H1 (cell line): Measurements from ENCODE around the gene MORN4. TPM values are rescaled to one million over a fixed set of nuclear protein-coding genes. Genes with fewer than 3 reads are reported as not detected.

Experiments used
- CTCF ChIA-PET: fragments of 300-600 bp; sonication (Branson Sonifier 250); formaldehyde crosslinking; loops from one replicate; lab custom pipeline; 2021; ENCODE audit not compliant: partially characterized antibody; lab: Charles Lee
- POLR2A ChIA-PET: fragments of 300-600 bp; sonication (Branson Sonifier 250); formaldehyde crosslinking; loops from one replicate; lab custom pipeline; 2021; ENCODE audit warnings: inconsistent platforms; ENCODE audit not compliant: partially characterized antibody; lab: Charles Lee
- DNase-seq, 2 experiments: peaks; one replicate each; pipeline versions ENCODE4 v3.0.0 to v3.0.0-alpha.2; 2010 to 2022; ENCODE audit warnings: low spot score in 2 of 2, low read depth in 1 of 2, mixed read lengths in 1 of 2
- FAIRE-seq: peaks from 2 replicates; lab custom pipeline; 2011; peaks lifted over from hg19 to GRCh38; lab: Jason Lieb, UNC
- H2AFZ ChIP-seq: 2 replicates; pipeline ENCODE4 v1.8.1; 2012; ENCODE audit warnings: low read length, inconsistent platforms
- H2AK5ac ChIP-seq: 2 replicates; pipeline ENCODE4 v1.6.1; 2013; ENCODE audit warnings: low read depth, low read length
- H2BK120ac ChIP-seq: replicated peaks from 2 replicates; pipeline ENCODE3; 2013; ENCODE audit warnings: low read depth, low read length, inconsistent platforms
- H2BK12ac ChIP-seq: 2 replicates; pipeline ENCODE4 v1.6.1; 2013; ENCODE audit warnings: low read depth, low read length
- H2BK15ac ChIP-seq: 2 replicates; pipeline ENCODE4 v1.6.1; 2013; ENCODE audit warnings: low read length
- H2BK20ac ChIP-seq: 2 replicates; pipeline ENCODE4 v1.6.1; 2013; ENCODE audit warnings: low read length
- H2BK5ac ChIP-seq: 2 replicates; pipeline ENCODE4 v1.6.1; 2013; ENCODE audit warnings: low read depth, low read length
- H3K14ac ChIP-seq: 2 replicates; pipeline ENCODE4 v1.6.1; 2013; ENCODE audit warnings: inconsistent platforms; ENCODE audit not compliant: insufficient read length
- H3K18ac ChIP-seq: 2 replicates; pipeline ENCODE4 v1.6.1; 2013; ENCODE audit warnings: low read length; ENCODE audit errors: extremely low read depth
- H3K23ac ChIP-seq: 2 replicates; pipeline ENCODE4 v1.6.1; 2013; ENCODE audit warnings: inconsistent platforms; ENCODE audit not compliant: insufficient read length
- H3K23me2 ChIP-seq: 2 replicates; pipeline ENCODE4 v1.6.1; 2013; ENCODE audit warnings: low read depth, low read length
- H3K27ac ChIP-seq: 2 replicates; pipeline ENCODE4 v1.6.1; 2011; ENCODE audit warnings: low read depth, low read length, inconsistent platforms
- H3K27me3 ChIP-seq, 4 experiments: replicated peaks in 1 of 4; 1 replicate in 1 of 4; 2 replicates in 3 of 4; pipeline versions ENCODE4 v1.6.1 to v1.8.1; 2011 to 2013; ENCODE audit warnings: low read length in 3 of 4, mild to moderate bottlenecking in 3 of 4, inconsistent platforms in 2 of 4, mixed read lengths in 2 of 4, moderate library complexity in 1 of 4; ENCODE audit not compliant: control insufficient read depth in 3 of 4, insufficient read depth in 3 of 4; ENCODE audit errors: extremely low read depth in 1 of 4
- H3K36me3 ChIP-seq, 4 experiments: 2 replicates each; pipeline versions ENCODE4 v1.6.1 to v1.8.1; 2011 to 2013; ENCODE audit warnings: mild to moderate bottlenecking in 4 of 4, low read length in 3 of 4, moderate library complexity in 2 of 4, control low read depth in 1 of 4, inconsistent platforms in 1 of 4; ENCODE audit not compliant: insufficient read depth in 4 of 4, control insufficient read depth in 2 of 4
- H3K4ac ChIP-seq: replicated peaks from 2 replicates; pipeline ENCODE3; 2013; ENCODE audit warnings: low read length, low read depth, mixed read lengths, inconsistent platforms; ENCODE audit not compliant: insufficient read length
- H3K4me1 ChIP-seq, 4 experiments: replicated peaks in 1 of 4; 1 replicate in 1 of 4; 2 replicates in 3 of 4; pipeline versions ENCODE4 v1.6.1 to v1.8.1; 2011 to 2013; ENCODE audit warnings: low read length in 3 of 4, inconsistent platforms in 2 of 4, mixed read lengths in 1 of 4; ENCODE audit not compliant: insufficient read depth in 4 of 4, control insufficient read depth in 3 of 4
- H3K4me2 ChIP-seq, 2 experiments: 2 replicates each; pipeline versions ENCODE4 v1.6.1 to v1.8.1; 2011 to 2013; ENCODE audit warnings: low read depth in 2 of 2, low read length in 2 of 2, control low read depth in 1 of 2, inconsistent platforms in 1 of 2, mild to moderate bottlenecking in 1 of 2; ENCODE audit not compliant: insufficient read depth in 1 of 2
- H3K4me3 ChIP-seq, 4 experiments: fragments of 200-600, 300-600 bp in 1 of 4; sonication (generic), shearing (Covaris generic), sonication (Bioruptor Twin) in 1 of 4; 2 replicates each; pipeline versions ENCODE4 v1.5.1 to v1.8.1; 2011 to 2016; ENCODE audit warnings: low read length in 4 of 4, low read depth in 3 of 4, control low read depth in 2 of 4, inconsistent platforms in 2 of 4, mild to moderate bottlenecking in 2 of 4, mixed read lengths in 1 of 4, moderate library complexity in 1 of 4; ENCODE audit not compliant: insufficient read depth in 2 of 4; ENCODE audit errors: extremely low read depth in 1 of 4
- H3K56ac ChIP-seq: replicated peaks from 2 replicates; pipeline ENCODE3; 2013; ENCODE audit warnings: low read depth, mild to moderate bottlenecking, mixed read lengths, low read length, inconsistent platforms; ENCODE audit not compliant: insufficient read length
- H3K79me1 ChIP-seq: 2 replicates; pipeline ENCODE4 v1.6.1; 2013; ENCODE audit warnings: low read depth, low read length, control low read depth
- H3K79me2 ChIP-seq, 2 experiments: 2 replicates each; pipeline versions ENCODE4 v1.6.1 to v1.8.1; 2012 to 2013; ENCODE audit warnings: low read length in 2 of 2, mild to moderate bottlenecking in 2 of 2, inconsistent platforms in 1 of 2; ENCODE audit not compliant: insufficient read depth in 2 of 2, control insufficient read depth in 1 of 2
- H3K9ac ChIP-seq, 4 experiments: replicated peaks in 1 of 4; 1 replicate in 1 of 4; 2 replicates in 3 of 4; pipeline versions ENCODE4 v1.6.1 to v1.8.1; 2011 to 2013; ENCODE audit warnings: low read depth in 3 of 4, low read length in 3 of 4, control low read depth in 2 of 4, mild to moderate bottlenecking in 2 of 4, moderate library complexity in 2 of 4, inconsistent platforms in 1 of 4; ENCODE audit errors: extremely low read depth in 1 of 4
- H3K9me3 ChIP-seq, 2 experiments: 2 replicates each; pipeline versions ENCODE4 v1.6.1 to v1.8.1; 2012 to 2013; ENCODE audit warnings: mild to moderate bottlenecking in 2 of 2, moderate library complexity in 2 of 2, control low read depth in 1 of 2, inconsistent platforms in 1 of 2, low read depth in 1 of 2, low read length in 1 of 2, mixed read lengths in 1 of 2; ENCODE audit not compliant: insufficient read depth in 2 of 2
- H4K20me1 ChIP-seq, 2 experiments: replicated peaks in 1 of 2; 2 replicates each; pipeline versions ENCODE3 to v1.8.1; 2011 to 2013; ENCODE audit warnings: inconsistent platforms in 2 of 2, low read length in 2 of 2, mild to moderate bottlenecking in 1 of 2; ENCODE audit not compliant: insufficient read depth in 2 of 2, control insufficient read depth in 1 of 2
- H4K5ac ChIP-seq: 2 replicates; pipeline ENCODE4 v1.6.1; 2013; ENCODE audit warnings: low read length, low read depth, mixed read lengths, inconsistent platforms; ENCODE audit not compliant: insufficient read length
- H4K8ac ChIP-seq: 2 replicates; pipeline ENCODE4 v1.8.0; 2013; ENCODE audit warnings: mild to moderate bottlenecking, moderate library complexity, low read length, inconsistent platforms; ENCODE audit not compliant: insufficient read depth; ENCODE audit errors: extremely low read depth
- H4K91ac ChIP-seq: replicated peaks from 2 replicates; pipeline ENCODE3; 2013; ENCODE audit warnings: low read length, mixed read lengths, inconsistent platforms; ENCODE audit not compliant: insufficient read length
- JUN ChIP-seq: IDR thresholded peaks from 2 replicates; pipeline ENCODE4 v1.6.1; 2011; ENCODE audit warnings: low read depth, mild to moderate bottlenecking, improper control_type of control experiment, low read length
- JUND ChIP-seq: IDR thresholded peaks from 2 replicates; pipeline ENCODE4 v1.6.1; 2011; ENCODE audit warnings: mild to moderate bottlenecking, improper control_type of control experiment, low read length
- POU5F1 ChIP-seq: IDR thresholded peaks from 2 replicates; pipeline ENCODE4 v1.6.1; 2011; ENCODE audit warnings: low read depth, mild to moderate bottlenecking, low read length, moderate library complexity
- RAD21 ChIP-seq, 2 experiments: IDR thresholded peaks in 1 of 2; conservative IDR thresholded peaks in 1 of 2; 2 replicates each; pipeline ENCODE4 v1.6.1; 2011; ENCODE audit warnings: low read depth in 2 of 2, low read length in 2 of 2, improper control_type of control experiment in 1 of 2, inconsistent platforms in 1 of 2, mild to moderate bottlenecking in 1 of 2, moderate library complexity in 1 of 2
- SIRT6 ChIP-seq: IDR thresholded peaks from one replicate; pipeline ENCODE4 v1.7.1; 2012; ENCODE audit warnings: low read length, inconsistent platforms
- ZNF274 ChIP-seq: IDR thresholded peaks from 2 replicates; pipeline ENCODE4 v1.7.0; 2012; ENCODE audit warnings: low read length, borderline replicate concordance; ENCODE audit errors: extremely low read depth
- WGBS, 2 experiments: shearing (Covaris generic) in 1 of 2; methylation state at CpG; one replicate each; pipeline versions ENCODE4 v1.1.6 to v1.1.7; 2013 to 2015; ENCODE audit warnings: low lambda C conversion rate in 2 of 2, mixed read lengths in 2 of 2, inconsistent platforms in 1 of 2, low coverage in 1 of 2, missing lambda C conversion rate in 1 of 2; ENCODE audit not compliant: insufficient replicate concordance in 2 of 2, insufficient coverage in 1 of 2, insufficient read length in 1 of 2; ENCODE audit errors: extremely low coverage in 1 of 2, missing lambda C conversion rate in 1 of 2; 5-methylcytosine and 5-hydroxymethylcytosine counted together
- polyA plus RNA-seq, 7 experiments: library from polyadenylated mRNA; depleted of rRNA in 3 of 7; stranded (reverse) in 5 of 7; unstranded in 2 of 7; fragments of >200 nt in 5 of 7; fragments of 200-250 nt in 2 of 7; gene quantifications; 1 replicate in 5 of 7; 2 replicates in 1 of 7; 4 replicates in 1 of 7; pipeline versions ENCODE4 v1.2.1 to v1.2.3, GENCODE V29; 2011 to 2013; ENCODE audit warnings: missing spikeins in 2 of 7, mixed read lengths in 2 of 7
- total RNA-seq: library from RNA; stranded (reverse); fragmentation: NEBNext Ultra II Directional; extraction: Animal tissue kit (Norgen Biotek cat#: 25700); gene quantifications from 2 replicates; pipeline ENCODE4 v1.2.1, GENCODE V29; 2021

The MORN4 gene
- total and polyA plus RNA-seq, 2 of the 8 experiments (the other 6 are each of a cell fraction or from before 2014, with no cell fraction given): 13.6 to 22.0 TPM

- CTCF ChIA-PET: interaction anchor here (1.2 to 12.9 kb wide), 5 partner anchors 23 to 113 kb away, joined by 5 to 169 read pairs (median 17); no protein-coding TSS in a partner anchor
- H3K27ac ChIP-seq: no peak overlapping the region
- H3K79me2 ChIP-seq: no peaks in the 10 kb centered on the region
- no peak overlapping the region for H4K5ac ChIP-seq
- H3K4ac ChIP-seq: no peak overlapping the region
- DNase-seq (no peak), FAIRE-seq (no peak)
- H3K14ac ChIP-seq: no peak overlapping the region
- H3K9me3 ChIP-seq: no peaks in the 10 kb centered on the region
- no peak overlapping the region for H3K18ac ChIP-seq
- H2BK12ac ChIP-seq: no peak overlapping the region
- no peaks in the 10 kb centered on the region for H3K23me2 ChIP-seq
- no peak overlapping the region for H3K9ac ChIP-seq
- 94% methylated on average over 34 of the region's 40 CpGs; no CpG with 5 or more reads in 1 of the 2 experiments for WGBS, 2 experiments
- no peaks in the 10 kb centered on the region for H4K20me1 ChIP-seq
- H2BK20ac ChIP-seq: no peak overlapping the region
- no peak overlapping the region for H2AFZ ChIP-seq
- TF ChIP-seq JUND: no peak
- TF ChIP-seq SIRT6: no peak
- TF ChIP-seq ZNF274: no peak
- no peak for TF ChIP-seq POU5F1
- TF ChIP-seq RAD21 (IDR thresholded peaks at IDR 0.05 in 1 of 2, conservative IDR thresholded peaks at IDR 0.05 in 1 of 2; ENCODE audit: low read depth in 2 of 2, low read length in 2 of 2): no peak
- TF ChIP-seq JUN: no peak
- H2AK5ac ChIP-seq: no peak overlapping the region
- no peak overlapping the region for H2BK15ac ChIP-seq
- H3K23ac ChIP-seq: no peak overlapping the region
- no peak overlapping the region for H3K4me2 ChIP-seq
- peak overlapping the region; percentile 28; the same call in 1 of the 2 replicates for H4K8ac ChIP-seq
- H3K56ac ChIP-seq: no peak overlapping the region
- POLR2A ChIA-PET: interaction anchor here (0.8 kb wide), 1 partner anchor 135 kb away, joined by 3 read pairs; no protein-coding TSS in a partner anchor
- H3K27me3 ChIP-seq: no peaks in the 10 kb centered on the region; a peak in 1 of 7 replicates
- H4K91ac ChIP-seq: no peak overlapping the region
- H3K4me1 ChIP-seq: peaks cover 0 to 6% (median 3%) of the 10 kb centered on the region in 4 experiments; a peak in 2 of 7 replicates
- H3K79me1 ChIP-seq: no peaks in the 10 kb centered on the region
- no peak overlapping the region for H2BK120ac ChIP-seq
- no peaks in the 10 kb centered on the region; a peak in 1 of 8 replicates for H3K36me3 ChIP-seq
- H3K4me3 ChIP-seq: no peak overlapping the region
- no peak overlapping the region for H2BK5ac ChIP-seq
Measured at GRCh38 chr10:97578171-97578844, 55.0 kb downstream of the MORN4 start.
